Esophagus squamous epithelium (tissue), 5 donors: ENCODE measurements around the gene QRICH1. TPM values are rescaled to one million over a fixed set of nuclear protein-coding genes. Genes with fewer than 3 reads are reported as not detected.

ENCODE experiments used
- DNase-seq: peaks from one replicate; lab custom pipeline; 2025; lab: John Stamatoyannopoulos, UW
- H3K27ac ChIP-seq, 4 donors: fragments of 200-600 bp; sonication (generic); one replicate each; pipeline ENCODE4 v1.5.1; 2016 to 2019; ENCODE audit warnings: mild to moderate bottlenecking in 1 of 4
- H3K27me3 ChIP-seq, 4 donors: fragments of 200-600 bp; sonication (generic); 1 replicate in 3 of 4; 2 replicates in 1 of 4; pipeline versions ENCODE4 v1.5.1 to v1.6.0; 2017 to 2021; ENCODE audit warnings: antibody characterized with exemption in 1 of 4
- H3K36me3 ChIP-seq, 3 donors: fragments of 200-600 bp; sonication (generic); one replicate each; pipeline ENCODE4 v1.5.1; 2016 to 2019
- H3K4me1 ChIP-seq, 3 donors: fragments of 200-600 bp; sonication (generic); one replicate each; pipeline ENCODE4 v1.5.1; 2017 to 2019
- H3K4me3 ChIP-seq, 4 donors: fragments of 200-600 bp; sonication (generic); 1 replicate in 3 of 4; 2 replicates in 1 of 4; pipeline ENCODE4 v1.5.1; 2016 to 2019; ENCODE audit warnings: mild to moderate bottlenecking in 2 of 4, moderate library complexity in 1 of 4
- H3K9me3 ChIP-seq, 3 donors: fragments of 200-600 bp; sonication (generic); one replicate each; pipeline ENCODE4 v1.5.1; 2016 to 2019
- CTCF ChIP-seq, 6 experiments: fragments of 450-650 bp in 4 of 6; fragments of 200-600 bp in 2 of 6; sonication (generic) in 2 of 6; IDR thresholded peaks; one replicate each; pipeline ENCODE4 v1.5.1; 2016 to 2019; ENCODE audit warnings: antibody characterized with exemption in 6 of 6, mild to moderate bottlenecking in 4 of 6, moderate library complexity in 4 of 6
- POLR2A ChIP-seq, 4 donors: fragments of 450-650 bp; IDR thresholded peaks; one replicate each; pipeline ENCODE4 v1.6.1; 2017; ENCODE audit warnings: antibody characterized with exemption in 4 of 4, mild to moderate bottlenecking in 4 of 4, moderate library complexity in 3 of 4
- WGBS, 2 donors: methylation state at CpG; one replicate each; pipeline ENCODE4 v1.1.5; 2018; 5-methylcytosine and 5-hydroxymethylcytosine counted together
- intact Hi-C: fragments of 100-400 bp; cut with DNase I; formaldehyde crosslinking; loops from one replicate; pipeline ENCODE4 v1.15.0; 2022
- total RNA-seq, 4 donors: library from RNA; depleted of rRNA; stranded (reverse); fragments of >200 nt; gene quantifications; one replicate each; pipeline ENCODE4 v1.1.0, GENCODE V29; 2016
- donor health status: DM: yes; HTN: yes; CAD: no.

Gene QRICH1
- total RNA-seq, 4 donors from 2014 or later: 36.8 to 85.6 (median 49.1) TPM

- TF ChIP-seq CTCF (IDR thresholded peaks at IDR 0.05): no peak
- TF ChIP-seq POLR2A (IDR thresholded peaks at IDR 0.05): no peak
- H3K36me3 ChIP-seq: peaks cover 24 to 94% (median 35%) of the 10 kb centered on the region in 3 donors
Measured at GRCh38 chr3:49054344-49054862, 39.5 kb downstream of the QRICH1 start.

GRCh38 chr3:49053543-49053942, 40.3 kb downstream of the QRICH1 start:
- TF ChIP-seq POLR2A (IDR thresholded peaks at IDR 0.05): no peak
- TF ChIP-seq CTCF (IDR thresholded peaks at IDR 0.05): no peak
- H3K27me3 ChIP-seq: no peaks in the 10 kb centered on the region
- no peak overlapping the region for H3K4me3 ChIP-seq
- no peaks in the 10 kb centered on the region for H3K4me1 ChIP-seq
- intact Hi-C loops: no loop called here
- WGBS, 2 donors: 79 to 84% methylated on average over 1 of the region's 1 CpG
- H3K9me3 ChIP-seq: no peaks in the 10 kb centered on the region
- no peak overlapping the region for H3K27ac ChIP-seq
- H3K36me3 ChIP-seq: peaks cover 22 to 94% (median 35%) of the 10 kb centered on the region in 3 donors
- no peak for DNase-seq

More at GRCh38 chr3:49054344-49054862, 39.5 kb downstream of the QRICH1 start:
- Histone ChIP-seq H3K27me3 (no peaks in the 10 kb centered on the region), H3K4me3 (no peak overlapping the region), H3K9me3 (no peaks in the 10 kb centered on the region), H3K27ac (no peak overlapping the region), H3K4me1 (no peaks in the 10 kb centered on the region)
- intact Hi-C loops: no loop called here
- DNase-seq: no peak
- WGBS, 2 donors: 90% methylated on average over 2 of the region's 2 CpGs

GRCh38 chr3:49035281-49035680, 58.6 kb downstream of the QRICH1 start:
- no peak for TF ChIP-seq CTCF (IDR thresholded peaks at IDR 0.05)
- TF ChIP-seq POLR2A (IDR thresholded peaks at IDR 0.05): no peak
- no peaks in the 10 kb centered on the region for H3K4me1 ChIP-seq
- intact Hi-C loops: no loop called here
- 82 to 89% methylated on average over 3 of the region's 3 CpGs for WGBS, 2 donors
- H3K27me3 ChIP-seq: no peaks in the 10 kb centered on the region
- no peak overlapping the region for H3K4me3 ChIP-seq
- H3K36me3 ChIP-seq: peaks cover 9 to 100% (median 38%) of the 10 kb centered on the region in 3 donors
- H3K27ac ChIP-seq: no peak overlapping the region
- no peaks in the 10 kb centered on the region for H3K9me3 ChIP-seq
- no peak for DNase-seq

- Histone ChIP-seq H3K27me3 (no peaks in the 10 kb centered on the region), H3K9me3 (no peaks in the 10 kb centered on the region), H3K4me1 (peaks cover 0 to 4% (median 0%) of the 10 kb centered on the region in 3 donors), H3K4me3 (no peak overlapping the region), H3K36me3 (peaks cover 9 to 99% (median 38%) of the 10 kb centered on the region in 3 donors), H3K27ac (no peak overlapping the region)
- intact Hi-C loops: no loop called here
- no peak for TF ChIP-seq POLR2A (IDR thresholded peaks at IDR 0.05)
- TF ChIP-seq CTCF (IDR thresholded peaks at IDR 0.05): no peak
- WGBS, 2 donors: 72 to 90% methylated on average over 2 of the region's 2 CpGs
- DNase-seq: no peak
Measured at GRCh38 chr3:49034650-49035049, 59.2 kb downstream of the QRICH1 start.

- H3K27me3 ChIP-seq: no peaks in the 10 kb centered on the region
- TF ChIP-seq POLR2A (IDR thresholded peaks at IDR 0.05) (no peak), CTCF (IDR thresholded peaks at IDR 0.05) (no peak)
- DNase-seq: no peak
- no peaks in the 10 kb centered on the region for H3K9me3 ChIP-seq
- H3K27ac ChIP-seq: no peak overlapping the region
- H3K36me3 ChIP-seq: peaks cover 9 to 84% (median 33%) of the 10 kb centered on the region in 3 donors
- WGBS, 2 donors: 70 to 85% methylated on average over 3 to 5 of the region's 6 CpGs
- H3K4me3 ChIP-seq: no peak overlapping the region
- intact Hi-C loops: no loop called here
- H3K4me1 ChIP-seq: peaks cover 12 to 21% (median 12%) of the 10 kb centered on the region in 3 donors
Measured at GRCh38 chr3:49032646-49033304, 61.1 kb downstream of the QRICH1 start.
